HG03442 (cell line): Measurements from ENCODE around the gene CERS5.
"Not testable (repeated sequence)": the region's sequence is repeated elsewhere in the genome, so short reads cannot be mapped to it uniquely, and the experiment has no call there.

Experiments used
- ATAC-seq: cut with Tn5 transposase; IDR thresholded peaks from one replicate; pipeline ENCODE4 v1.9.1; 2021; ENCODE audit warnings: mild to moderate bottlenecking, moderate library complexity; ENCODE audit not compliant: unreplicated experiment

CERS5 gene

GRCh38 chr12:50187084-50187900 is 20.1 kb upstream of the CERS5 start:
- peak; percentile 53 for ATAC-seq

DNA sequence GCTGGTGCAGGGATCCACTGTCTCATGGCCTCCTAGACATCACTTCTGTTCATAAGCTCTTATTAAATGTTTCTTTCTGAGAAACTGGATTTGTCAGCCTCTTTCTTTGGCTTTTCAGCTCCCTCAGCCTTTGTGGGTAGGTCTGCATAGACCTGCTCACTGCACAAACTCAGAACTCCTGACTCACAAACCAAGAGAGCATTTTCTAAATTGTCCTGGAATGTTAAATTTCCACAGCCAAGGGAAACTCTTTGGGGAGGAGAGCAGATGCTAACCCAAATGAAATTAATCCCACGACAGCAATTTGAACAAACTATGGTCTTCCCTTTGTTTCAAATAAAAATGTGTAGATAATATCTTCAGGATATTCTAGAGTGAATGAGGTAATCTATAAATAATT is 19.5 kb upstream of the CERS5 start:
- ATAC-seq: no peak

GRCh38 chr12:50185970-50186663 is 18.9 kb upstream of the CERS5 start:
- ATAC-seq: no peak

GRCh38 chr12:50185301-50185895 is 18.2 kb upstream of the CERS5 start:
- no peak for ATAC-seq

GRCh38 chr12:50184261-50184660 is 17.1 kb upstream of the CERS5 start:
- no peak for ATAC-seq

GRCh38 chr12:50182461-50182860 is 15.3 kb upstream of the CERS5 start:
- no peak for ATAC-seq

- no peak for ATAC-seq
Observed at GRCh38 chr12:50181691-50182090, 14.5 kb upstream of the CERS5 start.

GRCh38 chr12:50175716-50176026 is 8.5 kb upstream of the CERS5 start:
- no peak for ATAC-seq

- ATAC-seq: no peak
Observed at GRCh38 chr12:50174971-50175715, 8.0 kb upstream of the CERS5 start.

GRCh38 chr12:50166799-50167048 is 445 bp downstream of the CERS5 start:
- ATAC-seq: peak; percentile 33

DNA sequence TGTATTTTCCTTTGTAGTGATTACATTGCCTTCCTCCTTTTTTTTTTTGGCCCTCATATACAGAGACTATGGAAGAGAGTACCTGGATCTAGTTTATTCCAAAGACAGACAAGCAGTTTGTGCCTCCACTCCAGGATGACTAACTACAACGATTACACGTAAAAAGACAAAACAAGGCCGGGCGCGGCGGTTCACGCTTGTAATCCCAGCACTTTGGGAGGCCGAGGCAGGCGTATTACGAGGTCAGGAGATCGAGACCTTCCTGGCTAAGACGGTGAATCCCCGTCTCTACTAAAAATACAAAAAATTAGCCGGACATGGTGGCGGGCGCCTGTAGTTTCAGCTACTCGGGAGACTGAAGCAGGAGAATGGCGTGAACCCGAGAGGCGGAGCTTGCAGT is 2.2 kb downstream of the CERS5 start:
- no peak for ATAC-seq

- no peak for ATAC-seq
Observed at GRCh38 chr12:50162230-50162629, 4.9 kb downstream of the CERS5 start.

- ATAC-seq: no peak
Observed at GRCh38 chr12:50160643-50161042, 6.5 kb downstream of the CERS5 start.

- no peak for ATAC-seq
Observed at GRCh38 chr12:50157259-50157658, 9.9 kb downstream of the CERS5 start.

DNA sequence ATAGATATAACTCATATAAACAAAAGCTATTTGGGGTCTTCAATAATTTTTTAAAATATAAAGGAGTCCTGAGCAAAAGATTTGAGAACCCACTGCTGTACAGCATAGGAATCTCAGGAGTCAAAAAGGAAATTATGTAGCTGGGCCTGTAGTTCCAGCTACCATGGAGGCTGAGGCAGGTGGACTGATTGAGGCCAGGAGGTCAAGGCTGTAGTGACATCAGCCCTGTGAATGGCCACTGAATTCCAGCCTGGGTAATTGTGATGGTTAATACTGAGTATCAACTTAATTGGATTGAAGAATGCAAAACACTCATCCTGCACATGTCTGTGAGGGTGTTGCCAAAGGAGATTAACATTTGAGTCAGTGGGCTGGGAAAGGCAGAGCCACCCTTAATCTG is 10.5 kb downstream of the CERS5 start:
- no peak for ATAC-seq

DNA sequence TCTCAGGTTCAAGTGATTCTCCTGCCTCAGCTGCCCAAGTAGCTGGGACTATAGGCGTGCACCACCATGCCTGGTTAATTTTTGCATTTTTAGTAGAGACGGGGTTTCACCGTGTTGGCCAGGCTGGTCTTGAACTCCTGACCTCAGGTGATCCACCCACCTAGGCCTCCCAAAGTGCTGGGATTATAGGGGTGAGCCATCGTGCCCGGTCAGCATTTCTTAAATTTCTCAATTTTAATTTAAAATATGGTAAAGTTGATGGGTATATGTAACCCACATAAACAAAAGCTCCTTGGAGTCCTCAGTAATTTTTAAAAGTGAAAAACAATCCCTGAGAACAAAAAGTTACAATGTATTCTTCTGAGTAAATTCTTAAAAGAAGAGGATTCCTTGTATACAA is 12.2 kb downstream of the CERS5 start:
- ATAC-seq: not testable (repeated sequence)

- no peak for ATAC-seq
Observed at GRCh38 chr12:50151047-50151687, 16.0 kb downstream of the CERS5 start.

DNA sequence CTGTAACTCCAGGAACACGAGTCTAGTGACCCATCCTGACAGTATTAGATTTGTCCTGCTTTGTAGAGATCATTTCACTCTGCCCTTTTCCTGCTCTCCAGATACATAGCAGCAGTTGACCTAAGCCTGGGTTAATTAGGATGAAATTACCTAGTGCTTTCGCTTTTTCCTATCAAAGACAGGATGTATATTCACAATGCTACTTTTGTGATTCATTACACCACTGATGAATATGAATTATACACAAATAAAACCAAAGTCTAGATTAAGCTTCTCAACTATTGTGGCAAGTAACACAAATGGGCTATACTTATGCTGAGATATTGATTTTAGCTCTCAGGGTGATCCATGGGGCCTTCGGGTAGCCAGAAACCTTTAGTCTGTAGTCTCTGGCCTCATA is 17.9 kb downstream of the CERS5 start:
- no peak for ATAC-seq

DNA sequence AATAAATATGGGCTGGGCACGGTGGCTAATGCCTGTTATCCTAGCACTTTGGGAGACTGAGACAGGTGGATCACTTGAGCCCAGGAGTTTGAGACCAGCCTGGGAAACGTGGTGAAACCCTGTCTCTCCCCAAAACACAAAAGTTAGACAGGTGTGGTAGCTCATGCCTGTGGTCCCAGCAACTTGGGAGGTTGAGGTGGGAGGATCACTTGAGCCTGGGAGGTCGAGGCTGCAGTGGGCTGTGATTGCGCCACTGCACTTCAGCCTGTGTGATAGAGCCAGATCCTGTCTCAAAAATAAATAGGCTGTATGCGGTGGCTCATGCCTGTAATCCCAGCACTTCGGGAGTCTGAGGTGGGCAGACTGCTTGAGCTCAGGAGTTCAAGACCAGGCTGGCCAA is 19.2 kb downstream of the CERS5 start:
- ATAC-seq: not testable (repeated sequence)

GRCh38 chr12:50147281-50147680 is 19.9 kb downstream of the CERS5 start:
- no peak for ATAC-seq

DNA sequence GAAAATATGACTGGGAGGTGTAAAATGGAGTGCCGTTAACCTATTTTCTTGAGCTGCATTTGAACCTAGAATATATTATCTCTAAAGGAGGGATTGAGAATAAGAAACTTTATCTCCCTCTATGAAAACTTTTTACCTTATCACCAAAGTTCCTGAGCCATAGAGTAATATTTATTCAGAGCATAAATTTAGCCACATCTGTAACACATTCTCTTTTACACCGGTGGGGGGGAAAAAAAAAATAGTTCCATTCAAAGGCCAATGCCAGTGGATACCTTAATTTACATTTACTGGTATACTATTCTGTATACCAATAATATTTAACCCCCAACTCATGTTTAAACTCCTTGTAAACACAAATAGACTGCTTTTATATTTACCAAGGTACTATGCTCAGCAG is 21.7 kb downstream of the CERS5 start:
- ATAC-seq: no peak
